HG02885 (cell line): ENCODE measurements around the gene GCLC.

Source experiments
- ATAC-seq: cut with Tn5 transposase; IDR thresholded peaks from one replicate; pipeline ENCODE4 v1.9.1; 2021; ENCODE audit warnings: mild to moderate bottlenecking; ENCODE audit not compliant: unreplicated experiment, poor library complexity

GCLC gene

DNA sequence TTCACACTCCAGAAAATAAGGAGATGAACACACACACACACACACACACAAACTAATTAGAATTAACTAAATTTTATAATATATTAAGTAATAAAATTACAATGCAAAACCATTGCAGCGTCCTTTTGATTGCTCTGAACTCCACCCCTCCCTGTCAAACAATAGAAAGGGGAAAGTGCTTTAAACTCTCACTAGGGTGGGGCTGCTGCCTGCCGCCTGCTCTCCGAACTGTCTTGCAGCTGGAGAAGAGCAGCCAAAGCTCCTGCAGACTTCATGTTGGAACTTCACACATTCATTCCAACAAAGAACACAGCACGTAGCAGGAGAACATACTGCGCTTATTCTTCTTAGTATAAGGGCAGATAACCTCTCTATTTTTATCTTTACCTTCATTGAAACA lies 83.2 kb downstream of the GCLC start:
- peak; percentile 50 for ATAC-seq

DNA sequence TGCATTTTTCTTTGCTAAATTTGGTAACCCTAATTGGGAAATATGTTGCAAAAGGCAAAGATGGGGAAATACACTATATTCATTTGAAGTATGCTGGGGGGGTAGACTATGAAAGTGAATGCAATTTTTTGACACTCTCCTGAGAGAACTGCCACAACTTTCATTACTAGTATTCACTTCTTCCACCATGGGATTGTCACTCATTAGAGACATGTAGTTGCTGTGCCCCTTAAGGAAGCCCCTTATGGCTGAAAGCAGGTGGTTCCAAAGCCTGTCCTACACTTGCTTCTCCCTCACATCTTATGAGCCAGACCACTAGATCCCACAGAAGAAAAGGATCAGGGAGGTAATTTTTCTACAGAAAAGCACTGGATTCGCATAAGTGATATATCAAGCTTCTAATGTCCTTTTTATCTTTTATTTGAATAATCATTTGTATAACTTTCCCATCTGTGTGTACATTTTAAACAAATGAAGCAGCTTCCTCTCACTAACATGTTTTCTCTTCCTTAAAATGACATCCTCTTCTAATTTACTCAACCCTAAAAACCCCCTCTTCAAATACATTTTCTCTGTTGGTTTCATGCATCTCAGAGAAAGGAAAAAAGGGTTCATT lies 83.8 kb downstream of the GCLC start:
- ATAC-seq = peak; percentile 65

GRCh38 chr6:53458105-53458866 lies 86.6 kb downstream of the GCLC start:
- peak; percentile 49 for ATAC-seq

DNA sequence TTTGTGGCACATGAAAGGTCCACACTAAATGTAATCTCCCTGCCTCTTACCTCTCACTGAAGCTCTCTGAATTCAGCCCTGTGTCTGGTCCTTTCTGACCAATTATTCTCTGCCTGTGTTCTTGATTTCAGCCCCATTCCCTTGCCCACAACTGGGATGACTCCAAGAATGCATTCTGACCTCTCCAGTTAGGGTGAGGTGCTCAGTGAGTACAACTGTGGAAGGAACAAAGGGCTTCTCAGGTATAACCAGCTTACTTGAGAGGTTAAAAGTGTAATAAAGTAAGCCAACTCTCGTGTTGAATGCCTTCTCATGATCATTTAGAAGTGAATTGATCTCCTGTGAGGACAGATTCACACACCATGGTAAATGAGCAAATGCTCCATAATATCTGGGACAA lies 88.1 kb downstream of the GCLC start:
- ATAC-seq = no peak

- no peak for ATAC-seq
Observed at GRCh38 chr6:53455678-53456077, 89.2 kb downstream of the GCLC start.

- no peak for ATAC-seq
Observed at GRCh38 chr6:53451165-53451564, 93.7 kb downstream of the GCLC start.

GRCh38 chr6:53447865-53448264 lies 97.0 kb downstream of the GCLC start:
- ATAC-seq = no peak
